H1 (cell line): ENCODE results near the gene SYNGR3. TPM values are rescaled to one million over a fixed set of nuclear protein-coding genes. Genes with fewer than 3 reads are reported as not detected.

Experiments
- HDAC2 ChIP-seq, 2 experiments: fragments of 300-600 bp in 1 of 2; sonication (generic) in 1 of 2; IDR thresholded peaks; 2 replicates each; pipeline ENCODE4 v1.6.1; 2011 to 2012; ENCODE audit warnings: low read depth in 2 of 2, low read length in 2 of 2, mild to moderate bottlenecking in 2 of 2, moderate library complexity in 2 of 2, borderline replicate concordance in 1 of 2, inconsistent platforms in 1 of 2
- NRF1 ChIP-seq: IDR thresholded peaks from 2 replicates; pipeline ENCODE4 v1.6.1; 2011; ENCODE audit warnings: mild to moderate bottlenecking, low read depth, low read length, improper control_type of control experiment
- POLR2AphosphoS5 ChIP-seq: IDR thresholded peaks from 2 replicates; pipeline ENCODE4 v1.6.1; 2011; ENCODE audit warnings: low read depth, low read length
- polyA plus RNA-seq, 7 experiments: library from polyadenylated mRNA; depleted of rRNA in 3 of 7; stranded (reverse) in 5 of 7; unstranded in 2 of 7; fragments of >200 nt in 5 of 7; fragments of 200-250 nt in 2 of 7; gene quantifications; 1 replicate in 5 of 7; 2 replicates in 1 of 7; 4 replicates in 1 of 7; pipeline versions ENCODE4 v1.2.1 to v1.2.3, GENCODE V29; 2011 to 2013; ENCODE audit warnings: missing spikeins in 2 of 7, mixed read lengths in 2 of 7
- total RNA-seq: library from RNA; stranded (reverse); fragmentation: NEBNext Ultra II Directional; extraction: Animal tissue kit (Norgen Biotek cat#: 25700); gene quantifications from 2 replicates; pipeline ENCODE4 v1.2.1, GENCODE V29; 2021

Gene SYNGR3
- total and polyA plus RNA-seq, 2 of the 8 experiments (the other 6 are each of a cell fraction or from before 2014, with no cell fraction given): 36.2 to 49.9 TPM

- TF ChIP-seq NRF1 (no peak), POLR2AphosphoS5 (no peak), HDAC2 (IDR thresholded peaks at IDR 0.05; ENCODE audit: borderline replicate concordance in 1 of 2, low read depth in 2 of 2, low read length in 2 of 2) (no peak)
Measured at GRCh38 chr16:2039274-2040031, 49.7 kb downstream of the SYNGR3 start (continued).
